ENCODE measurements around the gene TSPAN15.
"Not testable (repeated sequence)": the region's sequence is repeated elsewhere in the genome, so short reads cannot be mapped to it uniquely, and the experiment has no call there.

Gene TSPAN15

GRCh38 chr10:69481811-69482524 is 30.7 kb downstream of the TSPAN15 start:
- TF ChIP-seq CTCF (IDR thresholded peaks at IDR 0.05; ENCODE audit: insufficient read depth, low read length, poor library complexity, severe bottlenecking) = no peak
- Histone ChIP-seq H3K36me3 (ENCODE audit: control insufficient read depth, insufficient read depth, low read length) (no peaks in the 10 kb centered on the region), H3K4me3 (replicated peaks; ENCODE audit: low read depth, low read length) (no peak overlapping the region), H3K27me3 (replicated peaks; ENCODE audit: control insufficient read depth, insufficient read depth, low read length) (no peaks in the 10 kb centered on the region)
- DNase-seq (ENCODE audit: extremely low read depth, insufficient read length) = no peak

GRCh38 chr10:69483963-69484362 is 32.7 kb downstream of the TSPAN15 start:
- Histone ChIP-seq H3K27me3 (replicated peaks; ENCODE audit: control insufficient read depth, insufficient read depth, low read length) (no peaks in the 10 kb centered on the region), H3K4me3 (replicated peaks; ENCODE audit: low read depth, low read length) (no peak overlapping the region), H3K36me3 (ENCODE audit: control insufficient read depth, insufficient read depth, low read length) (no peaks in the 10 kb centered on the region)
- no peak for TF ChIP-seq CTCF (IDR thresholded peaks at IDR 0.05; ENCODE audit: insufficient read depth, low read length, poor library complexity, severe bottlenecking)
- DNase-seq (ENCODE audit: extremely low read depth, insufficient read length) = no peak

- Histone ChIP-seq H3K36me3 (ENCODE audit: control insufficient read depth, insufficient read depth, low read length) (no peaks in the 10 kb centered on the region), H3K27me3 (replicated peaks; ENCODE audit: control insufficient read depth, insufficient read depth, low read length) (no peaks in the 10 kb centered on the region), H3K4me3 (replicated peaks; ENCODE audit: low read depth, low read length) (no peak overlapping the region)
- DNase-seq (ENCODE audit: extremely low read depth, insufficient read length) = no peak
- no peak for TF ChIP-seq CTCF (IDR thresholded peaks at IDR 0.05; ENCODE audit: insufficient read depth, low read length, poor library complexity, severe bottlenecking)
These were observed 33.5 kb downstream of the TSPAN15 start for GRCh38 chr10:69484736-69485135.

GRCh38 chr10:69486922-69487730 is 35.9 kb downstream of the TSPAN15 start:
- Histone ChIP-seq H3K27me3 (replicated peaks; ENCODE audit: control insufficient read depth, insufficient read depth, low read length) (no peaks in the 10 kb centered on the region), H3K36me3 (ENCODE audit: control insufficient read depth, insufficient read depth, low read length) (no peaks in the 10 kb centered on the region), H3K4me3 (replicated peaks; ENCODE audit: low read depth, low read length) (no peak overlapping the region)
- TF ChIP-seq CTCF (IDR thresholded peaks at IDR 0.05; ENCODE audit: insufficient read depth, low read length, poor library complexity, severe bottlenecking) = no peak
- DNase-seq (ENCODE audit: extremely low read depth, insufficient read length) = no peak

GRCh38 chr10:69488149-69488844 is 37.0 kb downstream of the TSPAN15 start:
- not testable (repeated sequence) for DNase-seq (ENCODE audit: extremely low read depth, insufficient read length); H3K36me3 ChIP-seq (ENCODE audit: control insufficient read depth, insufficient read depth, low read length); H3K4me3 ChIP-seq (replicated peaks; ENCODE audit: low read depth, low read length); H3K27me3 ChIP-seq (replicated peaks; ENCODE audit: control insufficient read depth, insufficient read depth, low read length)

GRCh38 chr10:69488856-69489255 is 37.6 kb downstream of the TSPAN15 start:
- not testable (repeated sequence) for H3K36me3 ChIP-seq (ENCODE audit: control insufficient read depth, insufficient read depth, low read length); H3K4me3 ChIP-seq (replicated peaks; ENCODE audit: low read depth, low read length); DNase-seq (ENCODE audit: extremely low read depth, insufficient read length); H3K27me3 ChIP-seq (replicated peaks; ENCODE audit: control insufficient read depth, insufficient read depth, low read length)

Measured in GM06990 (cell line).